HepG2 (cell line): Measurements from ENCODE around the gene YTHDF1. TPM values are rescaled to one million over a fixed set of nuclear protein-coding genes. Genes with fewer than 3 reads are reported as not detected.

Experiments
- CBX2 ChIP-seq, 2 experiments: fragments of 200-600 bp in 1 of 2; sonication (generic); formaldehyde crosslinking in 1 of 2; IDR thresholded peaks; 2 replicates each; pipeline versions ENCODE4 v1.7.0 to v1.8.1; 2018 to 2022; ENCODE audit warnings: low read depth in 2 of 2, low read length in 1 of 2, mild to moderate bottlenecking in 1 of 2, missing genetic modification reagents in 1 of 2
- CBX5 ChIP-seq: sonication (generic); formaldehyde crosslinking; IDR thresholded peaks from 2 replicates; pipeline ENCODE4 v1.4.0; 2020; ENCODE audit warnings: missing genetic modification reagents, borderline replicate concordance
- FOXC1 ChIP-seq: sonication (generic); formaldehyde crosslinking; IDR thresholded peaks from 2 replicates; pipeline ENCODE4 v1.8.0; 2022; ENCODE audit warnings: mild to moderate bottlenecking, missing genetic modification reagents, borderline replicate concordance
- GFI1 ChIP-seq: sonication (generic); formaldehyde crosslinking; IDR thresholded peaks from 2 replicates; pipeline ENCODE4 v1.5.0; 2020; ENCODE audit warnings: missing genetic modification reagents, mild to moderate bottlenecking, borderline replicate concordance
- KDM5B ChIP-seq: sonication (generic); formaldehyde crosslinking; IDR thresholded peaks from 2 replicates; pipeline ENCODE4 v1.4.0; 2020; ENCODE audit warnings: missing genetic modification reagents, mild to moderate bottlenecking, borderline replicate concordance
- KLF16 ChIP-seq, 2 experiments: sonication (generic) in 1 of 2; formaldehyde crosslinking in 1 of 2; IDR thresholded peaks; 2 replicates each; pipeline versions ENCODE4 v1.6.1 to v1.8.0; 2016 to 2023; ENCODE audit warnings: missing genetic modification reagents in 2 of 2, missing compliant biosample characterization in 1 of 2
- MIER2 ChIP-seq: IDR thresholded peaks from 2 replicates; pipeline ENCODE4 v1.6.1; 2016; ENCODE audit warnings: missing biosample characterization, missing genetic modification reagents
- NRL ChIP-seq: sonication (generic); formaldehyde crosslinking; IDR thresholded peaks from 2 replicates; pipeline ENCODE4 v1.5.0; 2020; ENCODE audit warnings: missing genetic modification reagents, mild to moderate bottlenecking, moderate library complexity, borderline replicate concordance
- SMAD9 ChIP-seq: sonication (generic); formaldehyde crosslinking; IDR thresholded peaks from 2 replicates; pipeline ENCODE4 v1.5.1; 2020; ENCODE audit warnings: mild to moderate bottlenecking, missing genetic modification reagents
- ZMYM2 ChIP-seq: sonication (generic); formaldehyde crosslinking; IDR thresholded peaks from 2 replicates; pipeline ENCODE4 v1.8.0; 2022; ENCODE audit warnings: mild to moderate bottlenecking, missing genetic modification reagents
- ZNF121 ChIP-seq: sonication (generic); formaldehyde crosslinking; IDR thresholded peaks from 2 replicates; pipeline ENCODE4 v1.5.0; 2020; ENCODE audit warnings: mild to moderate bottlenecking, missing genetic modification reagents
- ZNF124 ChIP-seq: sonication (generic); formaldehyde crosslinking; IDR thresholded peaks from 2 replicates; pipeline ENCODE4 v1.4.0; 2020; ENCODE audit warnings: missing genetic modification reagents
- ZNF260 ChIP-seq: sonication (generic); formaldehyde crosslinking; IDR thresholded peaks from 2 replicates; pipeline ENCODE4 v1.4.0; 2020; ENCODE audit warnings: missing genetic modification reagents, low read depth, mild to moderate bottlenecking, borderline replicate concordance
- ZNF3 ChIP-seq: IDR thresholded peaks from 2 replicates; pipeline ENCODE4 v1.7.0; 2017; ENCODE audit warnings: inconsistent platforms
- ZNF333 ChIP-seq: sonication (generic); formaldehyde crosslinking; IDR thresholded peaks from 2 replicates; pipeline ENCODE4 v1.4.0; 2020; ENCODE audit warnings: mild to moderate bottlenecking, missing genetic modification reagents, borderline replicate concordance
- ZNF367 ChIP-seq: sonication (generic); formaldehyde crosslinking; IDR thresholded peaks from 2 replicates; pipeline ENCODE4 v1.4.0; 2020; ENCODE audit warnings: missing genetic modification reagents, borderline replicate concordance
- ZNF432 ChIP-seq: sonication (generic); formaldehyde crosslinking; IDR thresholded peaks from 2 replicates; pipeline ENCODE4 v1.5.0; 2020; ENCODE audit warnings: missing genetic modification reagents, mild to moderate bottlenecking, borderline replicate concordance
- ZNF563 ChIP-seq: sonication (generic); formaldehyde crosslinking; IDR thresholded peaks from 2 replicates; pipeline ENCODE4 v1.8.0; 2022; ENCODE audit warnings: mild to moderate bottlenecking, moderate library complexity, missing genetic modification reagents
- ZNF577 ChIP-seq: sonication (generic); formaldehyde crosslinking; IDR thresholded peaks from 2 replicates; pipeline ENCODE4 v1.4.0; 2020; ENCODE audit warnings: mild to moderate bottlenecking, low read depth, missing genetic modification reagents, borderline replicate concordance
- ZNF619 ChIP-seq: sonication (generic); formaldehyde crosslinking; IDR thresholded peaks from 2 replicates; pipeline ENCODE4 v1.4.0; 2020; ENCODE audit warnings: mild to moderate bottlenecking, missing genetic modification reagents
- ZNF777 ChIP-seq: sonication (generic); formaldehyde crosslinking; IDR thresholded peaks from 2 replicates; pipeline ENCODE4 v1.4.0; 2020; ENCODE audit warnings: missing genetic modification reagents
- polyA plus RNA-seq, 8 experiments: library from polyadenylated mRNA; depleted of rRNA in 3 of 8; stranded (reverse) in 7 of 8; unstranded in 1 of 8; fragments of >200 nt; fragmentation: Illumina TruSeq in 4 of 8; extraction: Trizol in 4 of 8; gene quantifications; 2 replicates each; pipeline versions ENCODE4 v1.2.1 to v1.2.3, GENCODE V29; 2011 to 2016; ENCODE audit warnings: low read depth in 4 of 8, missing spikeins in 1 of 8, mixed read lengths in 1 of 8; ENCODE audit not compliant: insufficient read depth in 1 of 8
- total RNA-seq, 5 experiments: library from RNA; depleted of rRNA; stranded (reverse); fragments of >200 nt; fragmentation: Illumina TruSeq; extraction: Trizol; gene quantifications; 2 replicates each; pipeline ENCODE4 v1.2.3, GENCODE V29; 2016; ENCODE audit warnings: low read depth in 1 of 5
- TF ChIP-seq, protein P1 (sequence below): sonication (generic); formaldehyde crosslinking; IDR thresholded peaks from 2 replicates; pipeline ENCODE4 v1.4.0; 2020; ENCODE audit warnings: mild to moderate bottlenecking, missing genetic modification reagents
- TF ChIP-seq, protein P2 (sequence below): sonication (generic); formaldehyde crosslinking; IDR thresholded peaks from 2 replicates; pipeline ENCODE4 v1.5.1; 2020; ENCODE audit warnings: mild to moderate bottlenecking, missing genetic modification reagents, borderline replicate concordance
- TF ChIP-seq, protein P3 (sequence below): sonication (generic); formaldehyde crosslinking; IDR thresholded peaks from 2 replicates; pipeline ENCODE4 v1.8.0; 2022; ENCODE audit warnings: missing genetic modification reagents, mild to moderate bottlenecking, borderline replicate concordance

Gene YTHDF1
- total and polyA plus RNA-seq, 2 of the 13 experiments (the other 11 are each of a cell fraction or from before 2014, with no cell fraction given), result 34.5 to 37.7 TPM

DNA sequence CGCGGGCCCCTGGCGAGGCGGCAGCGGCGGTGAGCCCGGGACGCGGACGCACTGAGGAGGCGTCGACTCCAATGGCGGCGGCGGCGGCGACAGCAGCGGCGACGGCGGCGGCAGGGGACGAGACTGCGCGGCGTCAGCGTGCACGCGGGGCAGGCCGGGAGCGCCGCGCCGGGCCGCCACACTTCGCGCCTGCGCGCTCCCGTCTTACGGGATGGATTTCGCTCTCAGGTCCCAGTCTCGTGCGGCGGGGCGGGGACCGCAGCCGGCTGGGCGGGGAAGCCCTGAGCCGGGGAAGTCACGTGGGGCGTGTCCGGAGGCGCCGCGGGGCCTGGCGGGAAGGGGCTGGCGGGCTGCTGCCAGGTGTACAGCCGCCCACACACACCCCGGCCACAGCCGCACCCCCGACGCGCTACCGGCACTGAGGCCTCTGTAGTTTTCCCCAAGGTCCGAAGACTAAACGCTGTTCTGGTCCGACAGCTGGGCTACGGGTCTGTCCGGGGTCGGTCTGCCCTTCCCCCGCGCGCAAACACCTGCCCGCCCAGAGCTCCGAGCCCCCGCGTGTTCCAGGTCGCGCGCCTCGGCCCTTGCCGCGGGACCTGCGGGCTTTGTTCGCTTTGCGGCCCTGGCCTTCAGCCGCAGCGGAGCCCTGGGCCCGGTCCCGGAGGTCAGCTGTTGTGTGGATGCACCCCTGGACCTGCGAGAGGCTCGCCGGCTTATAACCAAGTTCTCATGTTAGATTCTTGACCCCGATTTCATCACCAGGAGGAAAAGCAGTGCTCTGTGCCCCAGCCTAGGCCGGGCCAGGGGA, at the start of gene YTHDF1 (continued):
- TF ChIP-seq, protein P1, sequence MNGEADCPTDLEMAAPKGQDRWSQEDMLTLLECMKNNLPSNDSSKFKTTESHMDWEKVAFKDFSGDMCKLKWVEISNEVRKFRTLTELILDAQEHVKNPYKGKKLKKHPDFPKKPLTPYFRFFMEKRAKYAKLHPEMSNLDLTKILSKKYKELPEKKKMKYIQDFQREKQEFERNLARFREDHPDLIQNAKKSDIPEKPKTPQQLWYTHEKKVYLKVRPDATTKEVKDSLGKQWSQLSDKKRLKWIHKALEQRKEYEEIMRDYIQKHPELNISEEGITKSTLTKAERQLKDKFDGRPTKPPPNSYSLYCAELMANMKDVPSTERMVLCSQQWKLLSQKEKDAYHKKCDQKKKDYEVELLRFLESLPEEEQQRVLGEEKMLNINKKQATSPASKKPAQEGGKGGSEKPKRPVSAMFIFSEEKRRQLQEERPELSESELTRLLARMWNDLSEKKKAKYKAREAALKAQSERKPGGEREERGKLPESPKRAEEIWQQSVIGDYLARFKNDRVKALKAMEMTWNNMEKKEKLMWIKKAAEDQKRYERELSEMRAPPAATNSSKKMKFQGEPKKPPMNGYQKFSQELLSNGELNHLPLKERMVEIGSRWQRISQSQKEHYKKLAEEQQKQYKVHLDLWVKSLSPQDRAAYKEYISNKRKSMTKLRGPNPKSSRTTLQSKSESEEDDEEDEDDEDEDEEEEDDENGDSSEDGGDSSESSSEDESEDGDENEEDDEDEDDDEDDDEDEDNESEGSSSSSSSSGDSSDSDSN, result peak; percentile 85
- TF ChIP-seq ZNF333 (peak; percentile 94), NRL (CRISPR knock-in tag) (peak; percentile 98), KLF16 (CRISPR knock-in tag; IDR thresholded peaks at IDR 0.05) (peak; percentile 91 to 98), MIER2 (CRISPR knock-in tag) (no peak), ZNF124 (peak; percentile 96), ZNF563 (CRISPR knock-in tag) (peak; percentile 96), ZNF432 (no peak), KDM5B (peak; percentile 99), ZNF121 (CRISPR knock-in tag) (no peak), CBX2 (IDR thresholded peaks at IDR 0.05; ENCODE audit: low read depth, low read length) (no peak), CBX2 (CRISPR knock-in tag; IDR thresholded peaks at IDR 0.05; ENCODE audit: low read depth) (0 out of 2 replicates have a peak, but pooled peaks have one; percentile 56), ZNF367 (CRISPR knock-in tag) (no peak), CBX5 (CRISPR knock-in tag) (peak; percentile 48; the same call in 1 of the 2 replicates), ZNF577 (CRISPR knock-in tag) (peak; percentile 91; the same call in 1 of the 2 replicates), ZNF619 (CRISPR knock-in tag) (no peak), FOXC1 (CRISPR knock-in tag) (peak; percentile 98), ZNF260 (CRISPR knock-in tag) (peak; percentile 66; the same call in 1 of the 2 replicates), ZNF777 (CRISPR knock-in tag) (peak; percentile 80), SMAD9 (CRISPR knock-in tag) (peak; percentile 98), ZMYM2 (peak; percentile 61; the same call in 1 of the 2 replicates), GFI1 (CRISPR knock-in tag) (peak; percentile 77; the same call in 1 of the 2 replicates), ZNF3 (peak; percentile 42; the same call in 1 of the 2 replicates)
- TF ChIP-seq, protein P2, sequence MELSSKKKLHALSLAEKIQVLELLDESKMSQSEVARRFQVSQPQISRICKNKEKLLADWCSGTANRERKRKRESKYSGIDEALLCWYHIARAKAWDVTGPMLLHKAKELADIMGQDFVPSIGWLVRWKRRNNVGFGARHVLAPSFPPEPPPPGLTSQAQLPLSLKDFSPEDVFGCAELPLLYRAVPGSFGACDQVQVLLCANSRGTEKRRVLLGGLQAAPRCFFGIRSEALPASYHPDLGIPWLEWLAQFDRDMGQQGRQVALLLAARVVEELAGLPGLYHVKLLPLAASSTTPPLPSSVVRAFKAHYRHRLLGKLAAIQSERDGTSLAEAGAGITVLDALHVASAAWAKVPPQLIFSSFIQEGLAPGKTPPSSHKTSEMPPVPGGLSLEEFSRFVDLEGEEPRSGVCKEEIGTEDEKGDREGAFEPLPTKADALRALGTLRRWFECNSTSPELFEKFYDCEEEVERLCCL (CRISPR knock-in tag), result peak; percentile 87
- TF ChIP-seq, protein P3, sequence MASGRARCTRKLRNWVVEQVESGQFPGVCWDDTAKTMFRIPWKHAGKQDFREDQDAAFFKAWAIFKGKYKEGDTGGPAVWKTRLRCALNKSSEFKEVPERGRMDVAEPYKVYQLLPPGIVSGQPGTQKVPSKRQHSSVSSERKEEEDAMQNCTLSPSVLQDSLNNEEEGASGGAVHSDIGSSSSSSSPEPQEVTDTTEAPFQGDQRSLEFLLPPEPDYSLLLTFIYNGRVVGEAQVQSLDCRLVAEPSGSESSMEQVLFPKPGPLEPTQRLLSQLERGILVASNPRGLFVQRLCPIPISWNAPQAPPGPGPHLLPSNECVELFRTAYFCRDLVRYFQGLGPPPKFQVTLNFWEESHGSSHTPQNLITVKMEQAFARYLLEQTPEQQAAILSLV (CRISPR knock-in tag), result peak; percentile 91
